K562 (cell line): ENCODE data around the gene MYL9. TPM values are rescaled to one million over a fixed set of nuclear protein-coding genes. Genes with fewer than 3 reads are reported as not detected.
A peak's percentile ranks its signal among the peaks of the same experiment; 100 is the strongest.

ENCODE experiments used
- ARID3A ChIP-seq: IDR thresholded peaks from 2 replicates; pipeline ENCODE4 v1.6.1; 2012; ENCODE audit warnings: low read depth, low read length, improper control_type of control experiment, borderline replicate concordance
- BRD4 ChIP-seq: fragments of 200-600 bp; sonication (generic); IDR thresholded peaks from 2 replicates; pipeline ENCODE4 v1.6.1; 2017; ENCODE audit warnings: inconsistent platforms
- BRD9 ChIP-seq: fragments of 450-650 bp; IDR thresholded peaks from 2 replicates; pipeline ENCODE4 v1.6.1; 2018; ENCODE audit warnings: low read depth; ENCODE audit not compliant: partially characterized antibody
- FOXJ3 ChIP-seq: sonication (generic); formaldehyde crosslinking; IDR thresholded peaks from 2 replicates; pipeline ENCODE4 v1.4.0; 2020; ENCODE audit warnings: mild to moderate bottlenecking, missing genetic modification reagents
- FOXO4 ChIP-seq: fragments of 450-650 bp; formaldehyde crosslinking; IDR thresholded peaks from 2 replicates; pipeline ENCODE4 v1.4.0; 2020; ENCODE audit warnings: mild to moderate bottlenecking, moderate library complexity
- GTF2E2 ChIP-seq: fragments of 200-800 bp; sonication (Bioruptor generic); IDR thresholded peaks from 2 replicates; pipeline ENCODE4 v1.6.1; 2016; ENCODE audit warnings: missing genetic modification characterization, missing compliant biosample characterization
- MAFF ChIP-seq: IDR thresholded peaks from 2 replicates; pipeline ENCODE4 v1.6.1; 2012; ENCODE audit warnings: low read length, improper control_type of control experiment
- MBD1 ChIP-seq: fragments of 250-450 bp; sonication (Bioruptor Pico); IDR thresholded peaks from 2 replicates; pipeline ENCODE4 v1.8.0; 2022; ENCODE audit warnings: inconsistent platforms
- PBX2 ChIP-seq, 2 experiments: IDR thresholded peaks in 1 of 2; conservative IDR thresholded peaks in 1 of 2; 2 replicates each; pipeline ENCODE4 v1.6.1; 2016; ENCODE audit warnings: low read depth in 2 of 2, mild to moderate bottlenecking in 1 of 2, missing compliant biosample characterization in 1 of 2, missing genetic modification characterization in 1 of 2, moderate library complexity in 1 of 2
- RBM25 ChIP-seq: fragments of 200-400 bp; formaldehyde crosslinking; IDR thresholded peaks from 2 replicates; pipeline ENCODE4 v1.6.1; 2018; ENCODE audit warnings: low read length, low read depth, moderate library complexity; ENCODE audit not compliant: severe bottlenecking
- STAT5B ChIP-seq: fragments of 250-450 bp; sonication (Bioruptor Pico); IDR thresholded peaks from 2 replicates; pipeline ENCODE4 v1.8.0; 2021; ENCODE audit warnings: mild to moderate bottlenecking, inconsistent platforms
- STAT6 ChIP-seq: sonication (generic); formaldehyde crosslinking; IDR thresholded peaks from 2 replicates; pipeline ENCODE4 v1.8.1; 2023; ENCODE audit warnings: mild to moderate bottlenecking, missing genetic modification reagents
- TAF1 ChIP-seq: IDR thresholded peaks from 2 replicates; pipeline ENCODE4 v1.6.1; 2011; ENCODE audit warnings: mild to moderate bottlenecking, low read length, moderate library complexity; ENCODE audit not compliant: insufficient read depth, control insufficient read depth, severe bottlenecking; ENCODE audit errors: extremely low read depth
- TCF15 ChIP-seq: fragments of 250-450 bp; sonication (Bioruptor Pico); IDR thresholded peaks from 2 replicates; pipeline ENCODE4 v1.8.0; 2022; ENCODE audit warnings: moderate library complexity, mild to moderate bottlenecking, inconsistent platforms
- YBX1 ChIP-seq: fragments of 450-650 bp; IDR thresholded peaks from 2 replicates; pipeline ENCODE4 v1.7.1; 2016; ENCODE audit warnings: mild to moderate bottlenecking
- ZBED1 ChIP-seq: IDR thresholded peaks from 2 replicates; pipeline ENCODE4 v1.6.1; 2014
- ZNF12 ChIP-seq: sonication (generic); formaldehyde crosslinking; IDR thresholded peaks from 2 replicates; pipeline ENCODE4 v1.4.0; 2020; ENCODE audit warnings: mild to moderate bottlenecking, missing genetic modification reagents
- polyA plus RNA-seq, 8 experiments: library from polyadenylated mRNA; depleted of rRNA in 4 of 8; stranded (reverse) in 5 of 8; unstranded in 3 of 8; fragments of >200 nt; fragmentation: Nextera tagmentation in 2 of 8; fragmentation: Illumina TruSeq in 1 of 8; extraction: Ambion mirVana in 2 of 8; extraction: Trizol in 1 of 8; gene quantifications; 2 replicates each; pipeline versions ENCODE4 v1.2.1 to v1.2.3, GENCODE V29; 2011 to 2014; ENCODE audit warnings: inconsistent platforms in 1 of 8, missing spikeins in 1 of 8
- total RNA-seq, 7 experiments: library from RNA; depleted of rRNA in 6 of 7; stranded (reverse); fragments of >200 nt in 6 of 7; fragmentation: Illumina TruSeq in 2 of 7; extraction: Trizol in 2 of 7; gene quantifications; 2 replicates each; pipeline versions ENCODE4 v1.2.1 to v1.2.3, GENCODE V29; 2011 to 2021; ENCODE audit warnings: low replicate concordance in 1 of 7

The MYL9 gene
- total and polyA plus RNA-seq, 9 of the 15 experiments (the other 6 are each of a cell fraction or from before 2014, with no cell fraction given): 0.11 to 3.2 (median 0.81) TPM; not detected in 1

- TF ChIP-seq STAT6 (CRISPR knock-in tag) (no peak), YBX1 (no peak), TAF1 (no peak), ARID3A (no peak), PBX2 (CRISPR knock-in tag; IDR thresholded peaks at IDR 0.05; ENCODE audit: low read depth) (peak; percentile 37; the same call in 1 of the 2 replicates), PBX2 (tag; conservative IDR thresholded peaks at IDR 0.05; ENCODE audit: low read depth) (no peak), FOXJ3 (CRISPR knock-in tag) (no peak), BRD9 (no peak), BRD4 (no peak), RBM25 (no peak), TCF15 (no peak), GTF2E2 (tag) (no peak), MBD1 (CRISPR knock-in tag) (no peak), STAT5B (CRISPR knock-in tag) (no peak), MAFF (no peak), FOXO4 (CRISPR knock-in tag) (no peak), ZBED1 (no peak), ZNF12 (CRISPR knock-in tag) (no peak)
Measured at GRCh38 chr20:36573798-36574365, 32.6 kb downstream of the MYL9 start (continued).
